Lower leg skin (tissue), 3 donors: ENCODE measurements around the gene ZBTB16.

Experiments used
- POLR2A ChIP-seq, 2 donors: fragments of 450-650 bp; IDR thresholded peaks; one replicate each; pipeline ENCODE4 v1.6.1; 2016 to 2017; ENCODE audit warnings: antibody characterized with exemption in 2 of 2, mild to moderate bottlenecking in 1 of 2, moderate library complexity in 1 of 2
- TF ChIP-seq, protein P1 (sequence below), 3 donors: fragments of 450-650 bp; IDR thresholded peaks; one replicate each; pipeline ENCODE4 v1.5.1; 2016; ENCODE audit warnings: antibody characterized with exemption in 3 of 3, mild to moderate bottlenecking in 3 of 3, moderate library complexity in 2 of 3

DNA sequence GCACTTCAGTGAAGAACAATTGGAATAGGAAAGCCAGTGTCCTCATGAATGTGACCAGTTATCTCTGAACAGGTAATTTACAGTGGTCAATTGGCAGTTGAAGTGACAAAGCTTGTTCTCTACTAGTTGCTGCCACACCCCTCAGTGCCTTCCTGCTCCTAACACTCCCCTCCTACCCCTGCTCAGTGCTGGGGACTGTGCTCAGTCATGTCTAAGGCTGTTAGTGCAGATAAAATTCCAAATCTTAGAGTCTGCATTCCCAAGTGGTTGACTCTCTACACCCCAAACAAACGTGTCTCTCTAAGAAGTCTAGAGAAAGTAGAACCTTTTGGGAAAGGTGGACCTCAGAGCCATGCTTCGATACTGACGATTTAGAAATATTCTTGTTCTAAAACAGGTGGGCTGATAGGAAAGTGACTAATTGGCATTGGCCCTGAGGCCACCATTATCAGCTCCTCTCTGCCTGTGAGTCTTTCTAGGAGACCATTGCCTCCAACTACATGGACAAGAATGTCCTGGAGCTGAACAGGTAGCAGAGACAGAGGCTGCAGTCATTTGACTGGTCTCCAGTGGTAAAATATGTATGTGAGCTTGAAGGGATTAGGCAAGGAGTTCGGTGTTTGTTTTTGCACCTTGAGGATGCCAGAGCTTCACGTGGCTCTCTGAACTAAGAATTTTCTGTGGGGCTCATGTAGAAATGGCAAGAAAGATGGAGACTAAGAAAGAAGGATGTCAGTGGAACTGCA is 214.6 kb downstream of the ZBTB16 start:
- TF ChIP-seq, protein P1, sequence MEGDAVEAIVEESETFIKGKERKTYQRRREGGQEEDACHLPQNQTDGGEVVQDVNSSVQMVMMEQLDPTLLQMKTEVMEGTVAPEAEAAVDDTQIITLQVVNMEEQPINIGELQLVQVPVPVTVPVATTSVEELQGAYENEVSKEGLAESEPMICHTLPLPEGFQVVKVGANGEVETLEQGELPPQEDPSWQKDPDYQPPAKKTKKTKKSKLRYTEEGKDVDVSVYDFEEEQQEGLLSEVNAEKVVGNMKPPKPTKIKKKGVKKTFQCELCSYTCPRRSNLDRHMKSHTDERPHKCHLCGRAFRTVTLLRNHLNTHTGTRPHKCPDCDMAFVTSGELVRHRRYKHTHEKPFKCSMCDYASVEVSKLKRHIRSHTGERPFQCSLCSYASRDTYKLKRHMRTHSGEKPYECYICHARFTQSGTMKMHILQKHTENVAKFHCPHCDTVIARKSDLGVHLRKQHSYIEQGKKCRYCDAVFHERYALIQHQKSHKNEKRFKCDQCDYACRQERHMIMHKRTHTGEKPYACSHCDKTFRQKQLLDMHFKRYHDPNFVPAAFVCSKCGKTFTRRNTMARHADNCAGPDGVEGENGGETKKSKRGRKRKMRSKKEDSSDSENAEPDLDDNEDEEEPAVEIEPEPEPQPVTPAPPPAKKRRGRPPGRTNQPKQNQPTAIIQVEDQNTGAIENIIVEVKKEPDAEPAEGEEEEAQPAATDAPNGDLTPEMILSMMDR (IDR thresholded peaks at IDR 0.05): no peak
- no peak for TF ChIP-seq POLR2A (IDR thresholded peaks at IDR 0.05)
